ENCODE results near the gene LHX2.

- TF ChIP-seq CTCF (IDR thresholded peaks at IDR 0.05; ENCODE audit: low read depth, low read length) (no peak), EZH2phosphoT487 (IDR thresholded peaks at IDR 0.05; ENCODE audit: low read depth) (no peak)
These were observed 35.7 kb upstream of the LHX2 start for GRCh38 chr9:123975871-123976270.

Measured in OCI-LY3 (cell line).